Upper lobe of right lung (tissue), 1 donor: Measurements from ENCODE around the gene LPCAT2. TPM values are rescaled to one million over a fixed set of nuclear protein-coding genes. Genes with fewer than 3 reads are reported as not detected.
"Not testable (repeated sequence)": the region's sequence is repeated elsewhere in the genome, so short reads cannot be mapped to it uniquely, and the experiment has no call there.

Experiments used
- ATAC-seq: fragments of 200-7000 bp; cut with Tn5 transposase; one replicate; pipeline ENCODE4 v1.9.1; 2020; ENCODE audit warnings: mild to moderate bottlenecking, moderate library complexity
- DNase-seq: peaks from one replicate; pipeline ENCODE4 v3.0.0-alpha.2; 2020
- H3K27ac ChIP-seq: fragments of 200-600 bp; one replicate; pipeline ENCODE4 v1.8.0; 2022
- H3K27me3 ChIP-seq: fragments of 200-600 bp; one replicate; pipeline ENCODE4 v1.8.0; 2022; ENCODE audit warnings: mild to moderate bottlenecking
- H3K36me3 ChIP-seq: fragments of 200-600 bp; one replicate; pipeline ENCODE4 v1.8.0; 2022
- H3K4me1 ChIP-seq: fragments of 200-600 bp; one replicate; pipeline ENCODE4 v1.8.0; 2022
- H3K4me3 ChIP-seq: fragments of 200-600 bp; one replicate; pipeline ENCODE4 v1.8.0; 2022; ENCODE audit warnings: mild to moderate bottlenecking
- H3K9me3 ChIP-seq: fragments of 200-600 bp; one replicate; pipeline ENCODE4 v1.8.0; 2022
- intact Hi-C: fragments of 100-400 bp; cut with DNase I; formaldehyde crosslinking; loops from one replicate; pipeline ENCODE4 v1.11.0; 2022
- total RNA-seq: library from RNA; stranded (reverse); fragmentation: NEBNext Ultra II Directional; extraction: Animal tissue kit (Norgen Biotek cat#: 25700); gene quantifications from one replicate; pipeline ENCODE4 v1.2.1, GENCODE V29; 2021
- TF ChIP-seq, protein P1 (sequence below): fragments of 200-600 bp; IDR thresholded peaks from one replicate; pipeline ENCODE4 v1.8.0; 2022; ENCODE audit warnings: antibody characterized with exemption
- donor health status: DM: no; HTN: yes; CAD: no; lungs with severe emphysema.

LPCAT2 gene
- total RNA-seq, 1 donor from 2014 or later = 32.8 TPM

DNA sequence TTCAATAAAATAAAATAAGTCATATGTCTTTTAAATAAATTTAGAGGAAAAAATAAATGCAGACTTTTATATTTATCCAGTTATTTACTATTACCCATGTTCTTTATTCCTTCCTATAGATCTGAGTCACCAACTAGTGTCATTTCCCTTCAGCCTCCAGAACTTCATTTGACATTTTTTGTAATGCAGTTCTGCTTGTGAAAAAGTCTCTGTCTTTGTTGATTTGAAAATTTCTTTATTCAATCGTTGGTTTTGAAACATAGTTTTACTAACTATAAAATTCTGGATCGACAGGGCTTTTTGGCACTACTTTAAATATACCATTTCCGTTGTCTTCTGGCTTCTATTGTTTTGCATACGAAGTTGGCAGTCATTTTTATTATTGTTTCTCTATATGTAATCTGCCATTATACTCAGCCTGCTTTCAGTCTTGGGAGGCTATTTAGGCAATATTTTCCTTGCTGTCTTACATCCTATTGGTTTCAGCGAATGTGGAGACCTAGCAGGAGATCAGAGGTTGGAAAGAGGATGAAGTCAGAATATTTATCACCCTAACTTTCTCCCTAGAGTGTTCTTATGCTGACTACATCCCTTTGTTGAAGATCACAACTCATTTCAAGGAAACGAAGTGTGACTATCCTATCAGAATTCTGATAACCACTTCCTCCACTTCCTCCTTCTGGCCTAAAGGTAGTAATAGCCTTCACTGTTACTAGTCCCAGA is 104.9 kb downstream of the LPCAT2 start:
- H3K27me3 ChIP-seq = no peaks in the 10 kb centered on the region
- no peaks in the 10 kb centered on the region for H3K36me3 ChIP-seq
- intact Hi-C loops = no loop called here
- H3K9me3 ChIP-seq = no peaks in the 10 kb centered on the region
- DNase-seq (no peak), ATAC-seq (no peak)
- no peak overlapping the region for H3K27ac ChIP-seq
- H3K4me1 ChIP-seq = no peaks in the 10 kb centered on the region
- TF ChIP-seq, protein P1, sequence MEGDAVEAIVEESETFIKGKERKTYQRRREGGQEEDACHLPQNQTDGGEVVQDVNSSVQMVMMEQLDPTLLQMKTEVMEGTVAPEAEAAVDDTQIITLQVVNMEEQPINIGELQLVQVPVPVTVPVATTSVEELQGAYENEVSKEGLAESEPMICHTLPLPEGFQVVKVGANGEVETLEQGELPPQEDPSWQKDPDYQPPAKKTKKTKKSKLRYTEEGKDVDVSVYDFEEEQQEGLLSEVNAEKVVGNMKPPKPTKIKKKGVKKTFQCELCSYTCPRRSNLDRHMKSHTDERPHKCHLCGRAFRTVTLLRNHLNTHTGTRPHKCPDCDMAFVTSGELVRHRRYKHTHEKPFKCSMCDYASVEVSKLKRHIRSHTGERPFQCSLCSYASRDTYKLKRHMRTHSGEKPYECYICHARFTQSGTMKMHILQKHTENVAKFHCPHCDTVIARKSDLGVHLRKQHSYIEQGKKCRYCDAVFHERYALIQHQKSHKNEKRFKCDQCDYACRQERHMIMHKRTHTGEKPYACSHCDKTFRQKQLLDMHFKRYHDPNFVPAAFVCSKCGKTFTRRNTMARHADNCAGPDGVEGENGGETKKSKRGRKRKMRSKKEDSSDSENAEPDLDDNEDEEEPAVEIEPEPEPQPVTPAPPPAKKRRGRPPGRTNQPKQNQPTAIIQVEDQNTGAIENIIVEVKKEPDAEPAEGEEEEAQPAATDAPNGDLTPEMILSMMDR = no peak
- H3K4me3 ChIP-seq = no peak overlapping the region

DNA sequence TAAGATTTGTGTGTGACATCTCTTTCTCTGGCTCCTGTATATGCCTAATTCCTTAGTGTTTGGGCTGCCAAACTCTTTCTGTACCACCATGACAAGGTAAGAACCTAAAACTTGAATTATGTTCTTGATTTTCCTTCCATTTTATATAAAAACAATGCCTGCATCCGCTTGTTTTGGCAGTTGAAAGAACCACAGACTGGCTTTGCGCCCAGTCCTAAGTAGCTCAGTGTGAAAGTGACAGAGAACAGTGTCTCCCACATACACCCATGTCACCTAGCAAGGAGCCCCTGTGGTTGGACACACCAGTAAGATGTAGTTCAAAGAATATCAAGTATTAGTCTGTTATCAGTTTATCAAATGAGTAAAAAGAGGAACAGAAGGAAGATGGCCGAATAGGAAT is 106.2 kb downstream of the LPCAT2 start:
- DNase-seq (no peak), ATAC-seq (no peak)
- intact Hi-C loops = no loop called here
- Histone ChIP-seq H3K4me1 (no peaks in the 10 kb centered on the region), H3K27me3 (no peaks in the 10 kb centered on the region), H3K9me3 (no peaks in the 10 kb centered on the region), H3K27ac (no peak overlapping the region), H3K36me3 (no peaks in the 10 kb centered on the region), H3K4me3 (no peak overlapping the region)
- TF ChIP-seq, protein P1 = no peak

DNA sequence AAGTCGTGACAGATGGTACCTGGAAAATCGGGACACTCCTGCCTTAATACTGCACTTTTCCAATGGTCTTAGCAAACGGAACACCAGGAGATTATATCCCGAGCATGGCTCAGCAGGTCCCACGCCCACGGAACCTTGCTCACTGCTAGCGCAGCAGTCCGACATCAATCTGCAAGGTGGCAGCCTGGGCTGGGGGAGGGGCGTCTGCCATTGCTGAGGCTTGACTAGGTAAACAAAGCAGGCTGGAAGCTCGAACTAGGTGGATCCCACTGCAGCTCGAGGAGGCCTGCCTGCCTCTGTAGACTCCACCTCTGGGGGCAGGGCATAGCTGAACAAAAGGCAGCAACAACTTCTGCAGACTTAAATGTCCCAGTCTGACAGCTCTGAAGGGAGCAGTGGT is 106.8 kb downstream of the LPCAT2 start:
- ATAC-seq, H3K27me3 ChIP-seq, intact Hi-C loops, H3K4me3 ChIP-seq, H3K27ac ChIP-seq, H3K4me1 ChIP-seq, H3K9me3 ChIP-seq, H3K36me3 ChIP-seq, DNase-seq: not testable (repeated sequence)

DNA sequence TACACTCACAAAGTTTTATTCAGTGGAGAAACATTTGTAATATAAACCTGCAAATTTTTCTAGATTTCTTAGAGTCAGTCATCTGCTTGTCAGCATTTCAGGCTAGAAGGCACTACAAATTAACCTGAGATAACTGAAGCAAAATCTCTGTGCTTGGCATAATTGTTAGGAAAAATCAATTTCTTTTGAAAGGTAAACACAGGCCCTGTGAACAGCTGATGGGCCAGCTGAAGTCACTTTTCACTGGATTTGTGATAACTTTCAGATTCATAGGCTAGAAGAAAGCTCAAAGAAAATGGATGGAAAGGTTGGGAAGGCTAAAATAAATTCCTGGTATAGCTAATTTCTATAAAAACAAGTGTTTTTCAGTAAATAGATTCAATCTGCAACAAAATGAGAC is 112.9 kb downstream of the LPCAT2 start:
- Histone ChIP-seq H3K4me1 (no peaks in the 10 kb centered on the region), H3K36me3 (no peaks in the 10 kb centered on the region), H3K27ac (no peak overlapping the region), H3K27me3 (no peaks in the 10 kb centered on the region), H3K4me3 (no peak overlapping the region), H3K9me3 (no peaks in the 10 kb centered on the region)
- ATAC-seq = no peak
- intact Hi-C loops = no loop called here
- TF ChIP-seq, protein P1 = no peak
- no peak for DNase-seq

DNA sequence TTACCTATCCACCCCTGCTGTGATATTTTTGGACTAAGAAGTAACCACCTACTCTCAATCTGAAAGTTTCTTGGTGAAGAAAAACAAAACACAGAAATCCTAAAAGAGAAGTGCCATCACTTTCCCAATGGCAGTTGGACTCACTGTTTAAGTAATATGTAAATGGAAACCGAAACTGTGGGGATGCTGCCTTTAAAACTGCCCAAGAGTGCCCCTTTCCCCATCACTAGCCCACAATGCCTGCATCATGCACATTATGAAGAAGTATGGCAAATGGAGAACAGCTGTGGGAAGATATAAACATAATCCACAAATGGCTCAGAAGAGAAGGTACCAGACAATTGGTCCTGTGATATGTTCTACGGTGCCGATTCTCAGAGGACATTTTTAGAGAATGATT is 113.4 kb downstream of the LPCAT2 start:
- Histone ChIP-seq H3K36me3 (no peaks in the 10 kb centered on the region), H3K27ac (no peak overlapping the region), H3K9me3 (no peaks in the 10 kb centered on the region), H3K4me3 (no peak overlapping the region), H3K27me3 (no peaks in the 10 kb centered on the region), H3K4me1 (no peaks in the 10 kb centered on the region)
- intact Hi-C loops = no loop called here
- TF ChIP-seq, protein P1 = no peak
- DNase-seq (no peak), ATAC-seq (peak; percentile 61)

DNA sequence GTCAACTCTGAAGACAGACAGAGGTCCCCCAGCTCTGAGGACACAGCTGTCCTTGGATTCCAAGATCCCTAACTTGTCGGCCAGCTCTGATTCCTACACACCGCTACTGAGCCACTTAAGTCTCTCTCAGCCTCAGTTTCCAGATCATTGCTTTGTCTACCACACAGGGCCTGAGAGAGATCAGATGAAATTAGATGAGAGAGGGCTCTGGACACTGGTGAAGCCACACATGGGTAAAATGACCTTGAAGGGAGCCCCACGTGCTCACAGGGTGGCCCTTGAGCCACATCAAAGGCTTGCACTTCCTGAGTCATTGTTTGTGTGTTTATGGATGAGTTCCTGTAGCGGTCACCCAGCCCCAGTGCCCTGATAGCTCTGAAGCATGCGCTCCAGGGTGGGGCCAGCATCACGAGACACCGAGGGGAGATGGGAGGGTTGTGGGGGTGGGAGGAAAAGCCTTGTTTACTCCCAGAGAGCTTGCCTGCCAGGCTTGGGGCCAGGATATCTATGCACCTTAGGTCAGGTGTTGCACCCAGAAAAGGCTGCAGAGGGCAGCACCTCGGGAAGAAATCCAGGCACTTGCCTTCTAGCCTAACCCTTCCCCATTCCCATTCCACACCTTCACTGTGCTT is 114.2 kb downstream of the LPCAT2 start:
- Histone ChIP-seq H3K27ac (no peak overlapping the region), H3K27me3 (no peaks in the 10 kb centered on the region), H3K9me3 (no peaks in the 10 kb centered on the region), H3K4me1 (no peaks in the 10 kb centered on the region), H3K36me3 (no peaks in the 10 kb centered on the region), H3K4me3 (no peak overlapping the region)
- ATAC-seq (peak; percentile 57), DNase-seq (no peak)
- TF ChIP-seq, protein P1 = peak; percentile 9
- intact Hi-C loops = no loop called here
